D721Med (cell line): ENCODE data around the gene RASSF1.

Experiments
- DNase-seq: peaks from one replicate; pipeline ENCODE4 v3.0.0; 2011; ENCODE audit warnings: low spot score; ENCODE audit not compliant: insufficient read length
- FAIRE-seq: peaks from 2 replicates; lab custom pipeline; 2011; peaks lifted over from hg19 to GRCh38; lab: Jason Lieb, UNC
- CTCF ChIP-seq: IDR thresholded peaks from 2 replicates; pipeline ENCODE4 v1.5.1; 2012; ENCODE audit warnings: mild to moderate bottlenecking, control low read depth; ENCODE audit not compliant: insufficient read depth; ENCODE audit errors: missing control alignments

The RASSF1 gene

GRCh38 chr3:50352781-50353180 is 12.1 kb upstream of the RASSF1 start:
- DNase-seq (no peak), FAIRE-seq (no peak)

GRCh38 chr3:50351323-50351697 is 10.7 kb upstream of the RASSF1 start:
- no peak for TF ChIP-seq CTCF
- no peak for FAIRE-seq
- DNase-seq, result no peak

More at GRCh38 chr3:50352781-50353180, 12.1 kb upstream of the RASSF1 start:
- peak; percentile 18 for TF ChIP-seq CTCF

- DNase-seq (peak; percentile 100), FAIRE-seq (no peak)
- no peak for TF ChIP-seq CTCF
These were observed 10.1 kb upstream of the RASSF1 start, which contains the start of the genes CYB561D2 and NPRL2 for GRCh38 chr3:50350527-50351322. Gene CYB561D2 (plus strand): TSS chr3:50350862. CDS start chr3:50351434, 572 bp downstream. Gene NPRL2 (minus strand): TSS chr3:50350775. CDS start chr3:50350652, 123 bp downstream.

- no peak for DNase-seq
- no peak for FAIRE-seq
- TF ChIP-seq CTCF, result no peak
These were observed 9.5 kb upstream of the RASSF1 start for GRCh38 chr3:50350213-50350526.

GRCh38 chr3:50347187-50347813 is 6.7 kb upstream of the RASSF1 start:
- DNase-seq (peak; percentile 66), FAIRE-seq (no peak)
- TF ChIP-seq CTCF, result peak; percentile 59

GRCh38 chr3:50345586-50346234 is 5.1 kb upstream of the RASSF1 start, which contains the start of gene ZMYND10:
Gene ZMYND10 (minus strand): TSS chr3:50345732. CDS start chr3:50345579, 153 bp downstream.
- no peak for TF ChIP-seq CTCF
- DNase-seq (peak; percentile 81), FAIRE-seq (no peak)

GRCh38 chr3:50345008-50345407 is 4.4 kb upstream of the RASSF1 start:
- no peak for TF ChIP-seq CTCF
- FAIRE-seq (no peak), DNase-seq (no peak)
